ENCODE data around the gene KLHL30.

The KLHL30 gene

GRCh38 chr2:238130696-238131628 is 7.5 kb upstream of the KLHL30 start:
- Mint-ChIP-seq H3K27ac (no peak overlapping the region), H3K36me3 (ENCODE audit: low read depth) (no peaks in the 10 kb centered on the region), H3K4me1 (ENCODE audit: low read depth) (no peaks in the 10 kb centered on the region), H3K4me3 (no peak overlapping the region), H3K27me3 (no peaks in the 10 kb centered on the region), H3K9me3 (no peaks in the 10 kb centered on the region)
- DNase-seq, result no peak

GRCh38 chr2:238131761-238132462 is 6.6 kb upstream of the KLHL30 start:
- H3K36me3 Mint-ChIP-seq (ENCODE audit: low read depth), result no peaks in the 10 kb centered on the region
- H3K4me3 Mint-ChIP-seq, result no peak overlapping the region
- H3K27me3 Mint-ChIP-seq, result no peaks in the 10 kb centered on the region
- no peak for DNase-seq
- no peaks in the 10 kb centered on the region for H3K9me3 Mint-ChIP-seq
- no peak overlapping the region for H3K27ac Mint-ChIP-seq
- no peaks in the 10 kb centered on the region for H3K4me1 Mint-ChIP-seq (ENCODE audit: low read depth)

- H3K9me3 Mint-ChIP-seq, result no peaks in the 10 kb centered on the region
- H3K27me3 Mint-ChIP-seq, result no peaks in the 10 kb centered on the region
- H3K27ac Mint-ChIP-seq, result no peak overlapping the region
- DNase-seq, result no peak
- no peaks in the 10 kb centered on the region for H3K4me1 Mint-ChIP-seq (ENCODE audit: low read depth)
- H3K36me3 Mint-ChIP-seq (ENCODE audit: low read depth), result no peaks in the 10 kb centered on the region
- H3K4me3 Mint-ChIP-seq, result no peak overlapping the region
Measured at GRCh38 chr2:238132463-238133450, 5.7 kb upstream of the KLHL30 start.

- Mint-ChIP-seq H3K4me3 (no peak overlapping the region), H3K4me1 (ENCODE audit: low read depth) (no peaks in the 10 kb centered on the region), H3K27me3 (no peaks in the 10 kb centered on the region), H3K27ac (no peak overlapping the region), H3K9me3 (no peaks in the 10 kb centered on the region), H3K36me3 (ENCODE audit: low read depth) (no peaks in the 10 kb centered on the region)
- no peak for DNase-seq
Measured at GRCh38 chr2:238133499-238134392, 4.7 kb upstream of the KLHL30 start.

GRCh38 chr2:238134393-238134785 is 4.1 kb upstream of the KLHL30 start:
- Mint-ChIP-seq H3K36me3 (ENCODE audit: low read depth) (no peaks in the 10 kb centered on the region), H3K27ac (no peak overlapping the region), H3K9me3 (no peaks in the 10 kb centered on the region), H3K27me3 (no peaks in the 10 kb centered on the region), H3K4me3 (no peak overlapping the region), H3K4me1 (ENCODE audit: low read depth) (no peaks in the 10 kb centered on the region)
- DNase-seq, result no peak

- Mint-ChIP-seq H3K4me3 (no peak overlapping the region), H3K9me3 (no peaks in the 10 kb centered on the region), H3K4me1 (ENCODE audit: low read depth) (no peaks in the 10 kb centered on the region), H3K36me3 (ENCODE audit: low read depth) (no peaks in the 10 kb centered on the region), H3K27me3 (no peaks in the 10 kb centered on the region), H3K27ac (no peak overlapping the region)
- no peak for DNase-seq
Measured at GRCh38 chr2:238135601-238136150, 2.8 kb upstream of the KLHL30 start.

GRCh38 chr2:238136820-238137537 is 1.5 kb upstream of the KLHL30 start:
- DNase-seq, result no peak
- H3K27ac Mint-ChIP-seq, result no peak overlapping the region

GRCh38 chr2:238137885-238138284 is 583 bp upstream of the KLHL30 start:
- DNase-seq, result no peak

More at GRCh38 chr2:238136820-238137537, 1.5 kb upstream of the KLHL30 start:
- Mint-ChIP-seq H3K9me3 (no peaks in the 10 kb centered on the region), H3K4me1 (ENCODE audit: low read depth) (peaks cover 6% of the 10 kb centered on the region), H3K36me3 (ENCODE audit: low read depth) (no peaks in the 10 kb centered on the region), H3K4me3 (no peak overlapping the region), H3K27me3 (no peaks in the 10 kb centered on the region)

GRCh38 chr2:238139196-238140039 is 950 bp downstream of the KLHL30 start:
- peaks cover 9% of the 10 kb centered on the region for H3K4me1 Mint-ChIP-seq (ENCODE audit: low read depth)
- no peak overlapping the region for H3K4me3 Mint-ChIP-seq
- H3K36me3 Mint-ChIP-seq (ENCODE audit: low read depth), result no peaks in the 10 kb centered on the region
- H3K9me3 Mint-ChIP-seq, result no peaks in the 10 kb centered on the region
- DNase-seq, result peak; percentile 58
- H3K27ac Mint-ChIP-seq, result no peak overlapping the region
- no peaks in the 10 kb centered on the region for H3K27me3 Mint-ChIP-seq

More at GRCh38 chr2:238137885-238138284, 583 bp upstream of the KLHL30 start:
- H3K9me3 Mint-ChIP-seq, result no peaks in the 10 kb centered on the region
- no peak overlapping the region for H3K27ac Mint-ChIP-seq
- no peaks in the 10 kb centered on the region for H3K36me3 Mint-ChIP-seq (ENCODE audit: low read depth)
- H3K4me1 Mint-ChIP-seq (ENCODE audit: low read depth), result peaks cover 6% of the 10 kb centered on the region
- H3K27me3 Mint-ChIP-seq, result no peaks in the 10 kb centered on the region
- no peak overlapping the region for H3K4me3 Mint-ChIP-seq

GRCh38 chr2:238140040-238140439 is 1.6 kb downstream of the KLHL30 start:
- H3K27me3 Mint-ChIP-seq, result no peaks in the 10 kb centered on the region
- no peak for DNase-seq
- no peaks in the 10 kb centered on the region for H3K9me3 Mint-ChIP-seq
- no peak overlapping the region for H3K4me3 Mint-ChIP-seq
- H3K27ac Mint-ChIP-seq, result no peak overlapping the region
- H3K4me1 Mint-ChIP-seq (ENCODE audit: low read depth), result peaks cover 9% of the 10 kb centered on the region
- no peaks in the 10 kb centered on the region for H3K36me3 Mint-ChIP-seq (ENCODE audit: low read depth)

- no peak overlapping the region for H3K27ac Mint-ChIP-seq
- no peaks in the 10 kb centered on the region for H3K27me3 Mint-ChIP-seq
- DNase-seq, result no peak
- no peaks in the 10 kb centered on the region for H3K36me3 Mint-ChIP-seq (ENCODE audit: low read depth)
- peaks cover 9% of the 10 kb centered on the region for H3K4me1 Mint-ChIP-seq (ENCODE audit: low read depth)
- H3K9me3 Mint-ChIP-seq, result no peaks in the 10 kb centered on the region
- no peak overlapping the region for H3K4me3 Mint-ChIP-seq
Measured at GRCh38 chr2:238140721-238141540, 2.5 kb downstream of the KLHL30 start.
